ENCODE data around the gene RIPPLY2.

- no peak for TF ChIP-seq CTCF (IDR thresholded peaks at IDR 0.05)
- TF ChIP-seq POLR2A (IDR thresholded peaks at IDR 0.05): no peak
Observed at GRCh38 chr6:83860782-83861495, 7.8 kb downstream of the RIPPLY2 start.
